Suprapubic skin (tissue), 3 donors: ENCODE measurements around the gene RASAL3.

Source experiments
- CTCF ChIP-seq, 2 donors: fragments of 200-600 bp in 1 of 2; fragments of 450-650 bp in 1 of 2; sonication (generic) in 1 of 2; IDR thresholded peaks; one replicate each; pipeline ENCODE4 v1.5.1; 2016 to 2019; ENCODE audit warnings: antibody characterized with exemption in 2 of 2, mild to moderate bottlenecking in 1 of 2, moderate library complexity in 1 of 2
- EP300 ChIP-seq: sonication (generic); formaldehyde crosslinking; IDR thresholded peaks from one replicate; pipeline ENCODE4 v1.6.1; 2017; ENCODE audit warnings: antibody characterized with exemption

GRCh38 chr19:15475169-15475568, 10.8 kb upstream of the RASAL3 start:
- TF ChIP-seq CTCF (IDR thresholded peaks at IDR 0.05) (no peak), EP300 (no peak)
